ENCODE measurements around the gene SBNO1.

Gene SBNO1

DNA sequence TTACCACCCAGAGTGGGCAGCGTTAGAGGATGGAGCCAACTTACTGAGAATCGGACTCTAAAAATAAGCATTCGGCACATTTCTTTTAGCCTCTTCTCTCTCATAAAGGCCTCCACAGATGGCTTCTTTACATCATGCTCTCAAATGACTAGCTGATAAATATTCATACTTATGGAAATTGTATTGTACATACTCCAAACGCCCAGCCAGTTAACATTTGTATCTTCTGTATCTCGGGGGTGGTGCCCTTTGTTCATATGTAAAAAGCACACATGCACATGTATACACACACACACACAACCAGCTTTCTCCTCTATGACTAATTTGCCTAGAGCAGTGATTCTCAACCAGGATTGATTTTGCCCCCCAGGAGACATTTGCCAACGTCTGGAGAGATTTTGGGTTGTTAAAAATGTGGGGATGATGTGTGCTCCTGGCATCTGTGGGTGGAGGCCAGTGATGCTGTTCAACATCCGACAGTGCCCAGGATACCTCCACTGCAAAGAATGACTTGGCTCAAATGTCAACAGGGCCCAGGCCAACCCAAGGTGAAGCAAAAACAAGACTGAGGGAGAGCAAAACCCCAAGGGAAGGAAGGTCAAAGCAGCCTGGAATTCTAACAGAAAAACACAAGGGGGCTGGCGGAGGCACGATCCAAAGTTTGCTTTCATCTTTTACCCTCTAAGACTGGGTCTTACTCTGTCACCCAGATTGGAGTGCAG lies 77.8 kb downstream of the SBNO1 start:
- TF ChIP-seq, protein P1, sequence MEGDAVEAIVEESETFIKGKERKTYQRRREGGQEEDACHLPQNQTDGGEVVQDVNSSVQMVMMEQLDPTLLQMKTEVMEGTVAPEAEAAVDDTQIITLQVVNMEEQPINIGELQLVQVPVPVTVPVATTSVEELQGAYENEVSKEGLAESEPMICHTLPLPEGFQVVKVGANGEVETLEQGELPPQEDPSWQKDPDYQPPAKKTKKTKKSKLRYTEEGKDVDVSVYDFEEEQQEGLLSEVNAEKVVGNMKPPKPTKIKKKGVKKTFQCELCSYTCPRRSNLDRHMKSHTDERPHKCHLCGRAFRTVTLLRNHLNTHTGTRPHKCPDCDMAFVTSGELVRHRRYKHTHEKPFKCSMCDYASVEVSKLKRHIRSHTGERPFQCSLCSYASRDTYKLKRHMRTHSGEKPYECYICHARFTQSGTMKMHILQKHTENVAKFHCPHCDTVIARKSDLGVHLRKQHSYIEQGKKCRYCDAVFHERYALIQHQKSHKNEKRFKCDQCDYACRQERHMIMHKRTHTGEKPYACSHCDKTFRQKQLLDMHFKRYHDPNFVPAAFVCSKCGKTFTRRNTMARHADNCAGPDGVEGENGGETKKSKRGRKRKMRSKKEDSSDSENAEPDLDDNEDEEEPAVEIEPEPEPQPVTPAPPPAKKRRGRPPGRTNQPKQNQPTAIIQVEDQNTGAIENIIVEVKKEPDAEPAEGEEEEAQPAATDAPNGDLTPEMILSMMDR (IDR thresholded peaks at IDR 0.05; ENCODE audit: extremely low read depth, missing control alignments), result no peak
- DNase-seq (ENCODE audit: low spot score), result no peak

DNA sequence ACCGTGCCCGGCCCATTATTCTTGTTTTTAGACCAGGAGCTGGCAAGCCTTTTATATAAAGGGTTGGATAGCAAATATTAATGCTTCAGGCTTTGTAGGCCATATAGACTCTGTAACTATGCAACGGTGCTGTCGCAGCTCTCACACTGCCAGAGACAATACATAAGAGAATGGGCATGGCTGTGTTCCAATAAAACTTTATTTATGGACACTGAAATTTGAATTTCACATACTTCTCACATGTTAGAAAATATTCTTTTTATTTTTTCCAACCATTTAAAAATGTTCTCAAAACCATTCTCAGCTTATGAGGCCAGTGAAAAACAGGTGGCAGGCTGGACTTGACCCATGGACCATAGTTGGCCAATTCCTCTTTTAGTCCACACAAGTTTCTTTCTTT lies 80.0 kb downstream of the SBNO1 start:
- TF ChIP-seq, protein P1 (IDR thresholded peaks at IDR 0.05; ENCODE audit: extremely low read depth, missing control alignments), result no peak
- DNase-seq (ENCODE audit: low spot score), result no peak

DNA sequence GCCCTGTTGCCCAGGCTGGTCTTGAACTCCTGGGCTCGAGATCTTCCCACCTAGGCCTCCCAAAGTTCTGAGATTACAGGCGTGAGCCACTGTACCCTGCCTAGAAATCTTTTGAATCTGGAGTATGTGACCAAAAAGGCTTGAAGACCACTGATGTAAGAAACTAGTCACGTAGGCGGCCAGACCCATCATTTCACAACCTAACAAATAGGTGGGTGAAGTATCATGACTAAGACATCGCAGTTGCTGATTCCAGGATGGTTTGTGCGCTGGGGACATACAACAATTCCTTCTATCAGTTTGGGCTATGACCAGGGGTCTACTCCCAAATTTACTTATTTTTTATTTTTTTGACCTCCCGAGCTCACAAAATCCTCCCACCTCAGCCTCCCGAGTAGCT lies 81.2 kb downstream of the SBNO1 start:
- TF ChIP-seq, protein P1 (IDR thresholded peaks at IDR 0.05; ENCODE audit: extremely low read depth, missing control alignments), result no peak

DNA sequence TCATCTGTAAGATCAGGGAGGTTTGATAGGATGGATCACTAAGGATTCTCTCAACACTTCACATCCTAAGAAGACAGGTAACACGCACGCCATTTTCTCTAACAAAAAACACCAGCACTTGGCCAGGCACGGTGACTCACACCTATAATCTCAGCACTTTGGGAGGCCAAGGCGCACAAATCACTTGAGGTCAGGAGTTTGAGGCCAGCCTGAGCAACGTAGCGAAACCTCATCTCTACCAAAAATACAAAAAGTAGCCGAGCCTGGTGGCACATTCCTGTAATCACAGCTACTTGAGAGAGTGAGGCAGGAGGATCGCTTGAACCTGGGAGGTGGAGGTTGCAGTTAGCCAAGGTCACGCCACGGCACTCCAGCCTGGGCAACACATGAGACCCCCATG lies 82.5 kb downstream of the SBNO1 start:
- no peak for DNase-seq (ENCODE audit: low spot score)
- TF ChIP-seq, protein P1 (IDR thresholded peaks at IDR 0.05; ENCODE audit: extremely low read depth, missing control alignments), result no peak

More for the DNA sequence above, 81.2 kb downstream of the SBNO1 start:
- no peak for DNase-seq (ENCODE audit: low spot score)

DNA sequence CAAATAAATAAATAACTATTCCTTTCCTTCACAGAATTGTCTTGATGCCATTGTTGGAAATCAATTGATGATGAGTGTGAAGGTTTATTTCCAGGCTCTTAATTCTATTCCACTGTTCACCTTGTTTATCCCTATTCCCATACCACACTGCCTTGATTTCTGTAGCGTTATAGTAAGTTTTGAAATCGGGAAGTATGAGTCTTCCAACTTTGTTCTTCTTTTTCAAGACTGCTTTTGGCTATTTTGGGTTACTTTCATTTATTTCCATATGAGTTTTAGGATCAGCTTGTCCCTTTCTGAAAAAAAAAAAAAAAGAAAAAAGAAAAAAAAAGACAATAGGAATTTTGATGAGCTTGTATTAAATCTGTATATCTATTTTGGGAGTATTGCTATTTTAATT lies 83.7 kb downstream of the SBNO1 start:
- TF ChIP-seq, protein P1 (IDR thresholded peaks at IDR 0.05; ENCODE audit: extremely low read depth, missing control alignments), result no peak
- no peak for DNase-seq (ENCODE audit: low spot score)

DNA sequence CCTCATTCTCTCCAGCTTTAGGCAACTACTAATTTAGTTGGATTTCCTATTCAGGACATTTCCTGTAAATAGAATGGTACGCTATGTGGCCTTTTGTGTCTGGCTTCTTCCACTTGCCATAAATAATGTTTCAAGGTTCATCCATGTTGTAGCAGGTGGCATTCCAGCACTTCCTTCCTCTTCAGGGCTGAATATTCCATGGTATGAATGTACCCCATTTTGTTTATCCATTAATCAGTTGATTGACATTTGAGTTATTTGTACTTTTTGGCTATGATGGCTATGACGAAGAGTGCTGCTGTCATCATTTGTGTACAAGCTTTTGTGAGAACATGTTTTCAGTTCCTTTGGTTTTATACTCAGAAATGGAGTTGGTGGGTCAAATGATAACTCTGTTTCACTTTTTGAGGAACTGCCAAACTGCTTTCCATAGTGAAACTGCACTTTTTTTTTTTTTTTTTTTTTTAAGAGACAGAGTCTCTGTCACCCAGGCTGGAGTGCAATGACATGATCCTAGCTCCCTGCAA lies 86.5 kb downstream of the SBNO1 start:
- TF ChIP-seq, protein P1 (IDR thresholded peaks at IDR 0.05; ENCODE audit: extremely low read depth, missing control alignments), result no peak
- peak; percentile 83 for DNase-seq (ENCODE audit: low spot score)

DNA sequence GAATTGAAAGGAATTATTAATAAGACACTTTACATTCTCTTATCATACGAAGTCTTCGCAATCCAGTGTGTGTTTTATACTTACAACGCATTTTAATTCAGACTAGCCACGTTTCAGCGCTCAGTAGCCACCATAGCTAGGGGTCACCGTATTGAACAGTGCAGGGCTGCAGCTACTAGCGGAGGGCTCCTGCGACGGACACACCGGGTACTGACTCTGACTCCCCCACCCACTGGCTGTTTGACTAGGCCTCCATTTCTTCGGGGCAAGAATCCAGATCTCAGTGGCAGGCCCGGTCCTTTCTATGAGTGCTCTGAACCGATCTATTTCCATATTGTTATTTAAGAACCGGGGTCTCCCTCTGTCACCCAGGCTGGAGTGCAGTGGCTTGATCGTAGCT lies 91.5 kb downstream of the SBNO1 start:
- DNase-seq (ENCODE audit: low spot score), result no peak
- TF ChIP-seq, protein P1 (IDR thresholded peaks at IDR 0.05; ENCODE audit: extremely low read depth, missing control alignments), result no peak
